Trophoblast cell (in vitro differentiated cells and primary cell): ENCODE data around the gene MEN1.

Source experiments
- DNase-seq, 2 donors: peaks; one replicate each; pipeline ENCODE4 v3.0.0-alpha.2; 2016
- H2AFZ ChIP-seq: 2 replicates; pipeline ENCODE4 v1.6.1; 2013; ENCODE audit warnings: low read length, moderate library complexity, mild to moderate bottlenecking; ENCODE audit not compliant: insufficient read depth, poor library complexity
- H2AK5ac ChIP-seq: 2 replicates; pipeline ENCODE4 v1.6.1; 2013; ENCODE audit warnings: mild to moderate bottlenecking, low read length
- H2BK120ac ChIP-seq: 2 replicates; pipeline ENCODE4 v1.6.1; 2013; ENCODE audit warnings: low read length, mild to moderate bottlenecking, moderate library complexity; ENCODE audit not compliant: insufficient read depth, poor library complexity
- H2BK12ac ChIP-seq: 2 replicates; pipeline ENCODE4 v1.6.1; 2013; ENCODE audit warnings: mild to moderate bottlenecking, low read length, moderate library complexity
- H2BK5ac ChIP-seq: 2 replicates; pipeline ENCODE4 v1.6.1; 2013; ENCODE audit warnings: low read length, low read depth, moderate library complexity, mild to moderate bottlenecking; ENCODE audit not compliant: poor library complexity
- H3K14ac ChIP-seq: 2 replicates; pipeline ENCODE4 v1.6.1; 2013; ENCODE audit warnings: mild to moderate bottlenecking, low read length
- H3K18ac ChIP-seq: 2 replicates; pipeline ENCODE4 v1.6.1; 2013; ENCODE audit warnings: mild to moderate bottlenecking, low read length
- H3K23ac ChIP-seq: 2 replicates; pipeline ENCODE4 v1.6.1; 2013; ENCODE audit warnings: low read length
- H3K27ac ChIP-seq: 2 replicates; pipeline ENCODE4 v1.5.1; 2013; ENCODE audit warnings: low read depth, mild to moderate bottlenecking, inconsistent platforms, low read length, moderate library complexity
- H3K27me3 ChIP-seq: 2 replicates; pipeline ENCODE4 v1.6.1; 2013; ENCODE audit warnings: inconsistent platforms, mild to moderate bottlenecking, low read length, moderate library complexity; ENCODE audit not compliant: insufficient read depth
- H3K36me3 ChIP-seq, 2 experiments: 1 replicate in 1 of 2; 2 replicates in 1 of 2; pipeline ENCODE4 v1.6.1; 2013; ENCODE audit warnings: low read length in 2 of 2, mild to moderate bottlenecking in 2 of 2, moderate library complexity in 1 of 2; ENCODE audit not compliant: insufficient read depth in 2 of 2, control insufficient read depth in 1 of 2
- H3K4ac ChIP-seq: 2 replicates; pipeline ENCODE4 v1.6.1; 2013; ENCODE audit warnings: low read depth, mild to moderate bottlenecking, low read length, moderate library complexity
- H3K4me1 ChIP-seq, 2 experiments: 1 replicate in 1 of 2; 2 replicates in 1 of 2; pipeline ENCODE4 v1.6.1; 2013; ENCODE audit warnings: low read length in 2 of 2, mild to moderate bottlenecking in 2 of 2, moderate library complexity in 1 of 2; ENCODE audit not compliant: insufficient read depth in 2 of 2, control insufficient read depth in 1 of 2
- H3K4me2 ChIP-seq: 2 replicates; pipeline ENCODE4 v1.6.1; 2013; ENCODE audit warnings: inconsistent platforms, mild to moderate bottlenecking, low read length, moderate library complexity
- H3K4me3 ChIP-seq: 2 replicates; pipeline ENCODE4 v1.5.1; 2013; ENCODE audit warnings: mild to moderate bottlenecking, low read depth, low read length, inconsistent platforms
- H3K79me1 ChIP-seq: one replicate; pipeline ENCODE4 v1.6.1; 2013; ENCODE audit warnings: low read length
- H3K79me2 ChIP-seq: 2 replicates; pipeline ENCODE4 v1.6.1; 2013; ENCODE audit warnings: low read length, mild to moderate bottlenecking; ENCODE audit not compliant: control insufficient read depth, insufficient read depth, poor library complexity
- H3K9ac ChIP-seq: 2 replicates; pipeline ENCODE4 v1.6.1; 2013; ENCODE audit warnings: mild to moderate bottlenecking, low read length
- H3K9me3 ChIP-seq: 2 replicates; pipeline ENCODE4 v1.6.1; 2013; ENCODE audit warnings: low read depth, mild to moderate bottlenecking, control low read depth, inconsistent platforms, low read length; ENCODE audit not compliant: insufficient read depth
- H4K12ac ChIP-seq: 2 replicates; pipeline ENCODE4 v1.6.1; 2013; ENCODE audit warnings: low read depth, mild to moderate bottlenecking, low read length, moderate library complexity
- H4K8ac ChIP-seq: 2 replicates; pipeline ENCODE4 v1.6.1; 2013; ENCODE audit warnings: low read depth, mild to moderate bottlenecking, low read length, moderate library complexity
- H4K91ac ChIP-seq: one replicate; pipeline ENCODE4 v1.6.1; 2013; ENCODE audit warnings: low read depth, mild to moderate bottlenecking, low read length, moderate library complexity
- WGBS: extraction: QIAGEN DNeasy Blood & Tissue Kit; methylation state at CpG from one replicate; pipeline ENCODE4 v1.1.7; 2013; ENCODE audit warnings: missing lambda C conversion rate; ENCODE audit not compliant: insufficient read length, insufficient coverage; ENCODE audit errors: extremely low coverage; 5-methylcytosine and 5-hydroxymethylcytosine counted together

The MEN1 gene

GRCh38 chr11:64771861-64772260, 38.5 kb downstream of the MEN1 start:
- no peak overlapping the region for H2BK120ac ChIP-seq
- WGBS = no CpG with 5 or more reads among the region's 2 CpGs
- H3K23ac ChIP-seq = no peak overlapping the region
- no peak overlapping the region for H3K14ac ChIP-seq
- H3K36me3 ChIP-seq = peaks cover 50 to 83% of the 10 kb centered on the region in 2 experiments
- no peak overlapping the region for H2BK12ac ChIP-seq
- H3K27ac ChIP-seq = no peak overlapping the region
- H3K9ac ChIP-seq = no peak overlapping the region
- no peaks in the 10 kb centered on the region for H3K27me3 ChIP-seq
- H4K12ac ChIP-seq = no peak overlapping the region
- no peak overlapping the region for H3K4ac ChIP-seq
- no peak overlapping the region for H3K4me2 ChIP-seq
- H2AFZ ChIP-seq = no peak overlapping the region
- H3K4me1 ChIP-seq = peaks cover 1% of the 10 kb centered on the region in 2 experiments
- no peak for DNase-seq
- no peak overlapping the region for H4K8ac ChIP-seq
- H3K18ac ChIP-seq = no peak overlapping the region
- no peak overlapping the region for H4K91ac ChIP-seq
- H3K9me3 ChIP-seq = no peaks in the 10 kb centered on the region
- no peak overlapping the region for H2BK5ac ChIP-seq
- H3K79me1 ChIP-seq = no peaks in the 10 kb centered on the region
- peaks cover 3% of the 10 kb centered on the region for H3K79me2 ChIP-seq
- H3K4me3 ChIP-seq = no peak overlapping the region
- H2AK5ac ChIP-seq = no peak overlapping the region

- Histone ChIP-seq H3K9ac (no peak overlapping the region), H3K36me3 (peaks cover 64 to 89% of the 10 kb centered on the region in 2 experiments), H4K8ac (no peak overlapping the region), H3K9me3 (no peaks in the 10 kb centered on the region), H3K4ac (no peak overlapping the region), H3K27me3 (no peaks in the 10 kb centered on the region), H2AK5ac (no peak overlapping the region), H3K4me1 (no peaks in the 10 kb centered on the region), H3K4me2 (no peak overlapping the region), H4K12ac (no peak overlapping the region), H3K14ac (no peak overlapping the region), H2BK12ac (no peak overlapping the region), H4K91ac (no peak overlapping the region), H3K4me3 (no peak overlapping the region), H2BK5ac (no peak overlapping the region), H2BK120ac (no peak overlapping the region), H3K18ac (no peak overlapping the region), H3K79me1 (no peaks in the 10 kb centered on the region), H3K23ac (no peak overlapping the region), H3K27ac (no peak overlapping the region), H2AFZ (no peak overlapping the region), H3K79me2 (no peaks in the 10 kb centered on the region)
- DNase-seq = no peak
- WGBS = no CpG with 5 or more reads among the region's 12 CpGs
Measured at GRCh38 chr11:64770120-64770519, 40.2 kb downstream of the MEN1 start.

- Histone ChIP-seq H3K4me3 (no peak overlapping the region), H3K36me3 (peaks cover 67 to 90% of the 10 kb centered on the region in 2 experiments), H3K14ac (no peak overlapping the region), H2BK120ac (no peak overlapping the region), H3K23ac (no peak overlapping the region), H3K9me3 (no peaks in the 10 kb centered on the region), H2AK5ac (no peak overlapping the region), H3K4me1 (no peaks in the 10 kb centered on the region), H3K79me2 (no peaks in the 10 kb centered on the region), H2AFZ (no peak overlapping the region), H3K27ac (no peak overlapping the region), H2BK5ac (no peak overlapping the region), H4K91ac (no peak overlapping the region), H3K79me1 (no peaks in the 10 kb centered on the region), H4K12ac (no peak overlapping the region), H4K8ac (no peak overlapping the region), H3K27me3 (no peaks in the 10 kb centered on the region), H3K4me2 (no peak overlapping the region), H3K9ac (no peak overlapping the region), H3K4ac (no peak overlapping the region), H2BK12ac (no peak overlapping the region), H3K18ac (no peak overlapping the region)
- DNase-seq = no peak
- no CpG with 5 or more reads among the region's 6 CpGs for WGBS
Measured at GRCh38 chr11:64769283-64769682, 41.1 kb downstream of the MEN1 start.

- no peak overlapping the region for H2AK5ac ChIP-seq
- H3K4me1 ChIP-seq = peaks cover 0 to 2% of the 10 kb centered on the region in 2 experiments
- H3K27ac ChIP-seq = no peak overlapping the region
- no peak overlapping the region for H3K14ac ChIP-seq
- H3K18ac ChIP-seq = no peak overlapping the region
- no peak overlapping the region for H4K91ac ChIP-seq
- no peaks in the 10 kb centered on the region for H3K79me1 ChIP-seq
- H3K9ac ChIP-seq = no peak overlapping the region
- H3K4me3 ChIP-seq = no peak overlapping the region
- H3K36me3 ChIP-seq = peaks cover 74 to 92% of the 10 kb centered on the region in 2 experiments
- no peak overlapping the region for H2BK120ac ChIP-seq
- no peak for DNase-seq
- no peaks in the 10 kb centered on the region for H3K27me3 ChIP-seq
- no peaks in the 10 kb centered on the region for H3K9me3 ChIP-seq
- H4K8ac ChIP-seq = no peak overlapping the region
- H4K12ac ChIP-seq = no peak overlapping the region
- no peak overlapping the region for H3K4me2 ChIP-seq
- H2AFZ ChIP-seq = no peak overlapping the region
- H2BK12ac ChIP-seq = no peak overlapping the region
- no peak overlapping the region for H2BK5ac ChIP-seq
- H3K79me2 ChIP-seq = no peaks in the 10 kb centered on the region
- no peak overlapping the region for H3K4ac ChIP-seq
- no CpG with 5 or more reads among the region's 6 CpGs for WGBS
- H3K23ac ChIP-seq = no peak overlapping the region
Measured at GRCh38 chr11:64768300-64768694, 42.1 kb downstream of the MEN1 start.
